T-helper 1 cell treated with Interleukin-12 subunit alpha and Interleukin-12 subunit beta and Interleukin-4 antibody, amounts not matched to agents 30 μg/mL and 1 μg/mL, for 36 hours (primary cell): ENCODE data around the gene CLDN3.
A peak's percentile ranks its signal among the peaks of the same experiment; 100 is the strongest.
"Not testable (repeated sequence)": the region's sequence is repeated elsewhere in the genome, so short reads cannot be mapped to it uniquely, and the experiment has no call there.

Experiments used
- H3K27ac Mint-ChIP-seq: one replicate; pipeline ENCODE4 v1.8.0; 2021; ENCODE audit warnings: mild to moderate bottlenecking, mixed read lengths
- H3K27me3 Mint-ChIP-seq: one replicate; pipeline ENCODE4 v1.8.0; 2021; ENCODE audit warnings: low read depth, mixed read lengths
- H3K36me3 Mint-ChIP-seq: one replicate; pipeline ENCODE4 v1.8.0; 2021; ENCODE audit warnings: low read depth, mixed read lengths
- H3K4me1 Mint-ChIP-seq: one replicate; pipeline ENCODE4 v1.8.0; 2021; ENCODE audit warnings: low read depth, mixed read lengths
- H3K4me3 Mint-ChIP-seq: one replicate; pipeline ENCODE4 v1.8.0; 2021; ENCODE audit warnings: mild to moderate bottlenecking, moderate library complexity, mixed read lengths
- H3K9me3 Mint-ChIP-seq: one replicate; pipeline ENCODE4 v1.8.0; 2021; ENCODE audit warnings: mixed read lengths

Gene CLDN3

DNA sequence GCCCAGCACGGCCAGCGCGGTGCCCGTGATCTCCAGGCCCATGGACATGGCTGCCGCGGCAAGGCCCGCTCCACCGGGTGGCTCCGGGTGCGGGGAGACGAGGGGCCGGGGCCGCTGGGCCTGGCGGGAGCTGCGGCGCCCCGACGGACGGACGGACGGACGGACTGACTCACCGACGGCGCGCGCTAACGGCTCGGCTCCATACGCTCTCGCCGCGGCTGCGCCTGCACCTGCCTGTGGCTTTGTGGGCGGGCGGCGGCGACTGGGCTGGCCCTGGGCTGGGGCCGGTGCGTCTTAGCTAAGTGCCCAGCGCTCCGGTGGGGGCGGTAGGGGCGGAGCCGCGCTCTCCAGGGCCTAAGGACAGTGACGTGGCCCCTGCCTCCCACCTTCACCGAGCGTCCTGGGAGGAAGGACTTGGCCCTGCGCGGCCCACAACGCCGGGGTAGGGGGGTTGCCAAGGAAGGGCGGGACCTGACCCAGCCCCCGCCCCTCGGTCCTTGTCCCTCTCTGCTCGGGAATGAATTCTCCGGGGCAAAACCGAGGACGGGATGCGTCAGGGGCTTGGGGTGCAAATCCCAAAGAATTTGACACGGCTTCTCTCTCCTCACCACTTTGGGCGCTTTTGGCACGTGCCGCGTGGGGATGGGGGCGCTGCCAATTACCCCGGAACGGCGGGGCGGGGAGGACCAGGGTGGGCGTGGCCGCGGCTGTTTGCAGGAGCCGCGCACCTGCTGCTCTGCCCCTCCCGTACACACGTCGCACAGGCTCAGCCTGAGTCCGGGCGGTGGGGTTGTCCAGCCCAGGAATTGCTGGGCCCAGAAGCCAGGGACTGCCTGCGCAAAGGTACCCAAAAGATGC is at the start of gene CLDN3:
Gene CLDN3, minus strand, starts transcription at position 269 of the 858 bp plus-strand sequence. Its CDS starts 221 bp downstream, at position 48.
- H3K9me3 Mint-ChIP-seq: no peaks in the 10 kb centered on the region
- no peak within 1 kb of the TSS for H3K27ac Mint-ChIP-seq
- H3K4me1 Mint-ChIP-seq: peaks cover 5% of the 10 kb centered on the region
- peaks cover 39% of the 10 kb centered on the region for H3K27me3 Mint-ChIP-seq
- no peaks in the 10 kb centered on the region for H3K36me3 Mint-ChIP-seq
- H3K4me3 Mint-ChIP-seq: no peak within 1 kb of the TSS

DNA sequence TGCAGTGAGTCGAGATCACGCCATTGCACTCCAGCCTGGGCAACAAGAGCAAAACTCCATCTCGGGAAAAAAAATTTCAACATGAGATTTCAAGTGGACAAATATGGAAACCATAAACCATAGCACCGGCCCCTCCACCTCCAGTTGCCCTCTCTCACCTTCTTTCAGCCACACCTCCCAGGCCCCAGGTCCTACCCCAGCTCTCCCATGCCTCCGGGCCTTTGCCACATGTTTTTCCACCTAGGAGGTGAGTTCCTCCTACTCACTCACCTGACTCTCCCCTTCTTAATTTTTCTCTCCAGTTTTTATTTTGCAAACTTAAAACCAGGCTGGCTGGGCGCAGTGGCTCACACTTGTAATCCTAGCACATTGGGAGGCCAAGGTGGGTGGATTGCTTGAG is 47.1 kb upstream of the CLDN3 start:
- Mint-ChIP-seq H3K4me1 (no peaks in the 10 kb centered on the region), H3K27me3 (peaks cover 4% of the 10 kb centered on the region), H3K4me3 (no peak overlapping the region), H3K27ac (no peak overlapping the region), H3K36me3 (no peaks in the 10 kb centered on the region), H3K9me3 (no peaks in the 10 kb centered on the region)

- peaks cover 4% of the 10 kb centered on the region for H3K27me3 Mint-ChIP-seq
- H3K4me3 Mint-ChIP-seq: no peak overlapping the region
- H3K27ac Mint-ChIP-seq: peak overlapping the region; percentile 34
- H3K9me3 Mint-ChIP-seq: no peaks in the 10 kb centered on the region
- no peaks in the 10 kb centered on the region for H3K36me3 Mint-ChIP-seq
- peaks cover 2% of the 10 kb centered on the region for H3K4me1 Mint-ChIP-seq
These were observed 45.4 kb upstream of the CLDN3 start for GRCh38 chr7:73815436-73815835.

DNA sequence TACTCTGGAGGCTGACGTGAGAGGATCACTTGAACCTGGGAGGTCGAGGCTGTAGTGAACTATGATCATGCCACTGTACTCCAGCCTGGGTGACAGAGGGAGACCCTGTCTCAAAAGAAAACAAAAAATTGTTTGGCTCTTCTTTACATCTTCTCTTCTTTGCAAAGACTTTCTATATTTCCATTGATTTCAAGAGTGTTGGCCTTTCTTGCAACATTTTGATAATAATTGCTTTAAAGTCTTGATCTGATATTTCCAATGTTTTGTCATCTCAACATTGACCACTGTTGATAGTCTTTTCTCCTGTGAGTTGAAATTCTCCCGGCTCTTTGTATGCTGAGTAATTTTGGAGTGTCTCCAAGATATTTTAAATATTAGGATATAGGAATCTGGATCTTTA is 42.9 kb upstream of the CLDN3 start:
- peaks cover 2% of the 10 kb centered on the region for H3K4me1 Mint-ChIP-seq
- no peak overlapping the region for H3K27ac Mint-ChIP-seq
- H3K4me3 Mint-ChIP-seq: no peak overlapping the region
- H3K27me3 Mint-ChIP-seq: peaks cover 4% of the 10 kb centered on the region
- no peaks in the 10 kb centered on the region for H3K9me3 Mint-ChIP-seq
- H3K36me3 Mint-ChIP-seq: no peaks in the 10 kb centered on the region

GRCh38 chr7:73811760-73812168 is 41.7 kb upstream of the CLDN3 start:
- no peak overlapping the region for H3K4me3 Mint-ChIP-seq
- no peaks in the 10 kb centered on the region for H3K36me3 Mint-ChIP-seq
- H3K4me1 Mint-ChIP-seq: peaks cover 2% of the 10 kb centered on the region
- no peak overlapping the region for H3K27ac Mint-ChIP-seq
- H3K27me3 Mint-ChIP-seq: peaks cover 4% of the 10 kb centered on the region
- H3K9me3 Mint-ChIP-seq: no peaks in the 10 kb centered on the region

DNA sequence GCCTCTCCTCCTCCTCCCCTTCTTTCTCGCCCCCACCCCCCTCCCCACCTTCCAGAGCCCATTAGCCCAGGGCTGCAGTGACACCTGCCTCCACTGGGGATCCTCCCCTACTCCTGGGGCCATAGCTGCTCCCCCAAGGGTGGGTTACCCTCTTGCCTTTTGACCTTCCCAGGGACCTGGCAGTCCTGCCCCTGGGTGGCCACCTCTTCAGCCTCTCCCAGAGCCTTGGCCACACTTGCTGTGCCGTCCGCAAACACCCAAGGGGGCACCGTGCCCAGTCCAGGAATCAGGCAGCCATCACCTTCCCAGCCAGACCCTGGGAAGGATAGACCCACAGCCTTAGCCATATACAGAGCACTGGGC is 40.9 kb upstream of the CLDN3 start:
- Mint-ChIP-seq H3K4me1 (peaks cover 2% of the 10 kb centered on the region), H3K27ac (no peak overlapping the region), H3K9me3 (no peaks in the 10 kb centered on the region)

DNA sequence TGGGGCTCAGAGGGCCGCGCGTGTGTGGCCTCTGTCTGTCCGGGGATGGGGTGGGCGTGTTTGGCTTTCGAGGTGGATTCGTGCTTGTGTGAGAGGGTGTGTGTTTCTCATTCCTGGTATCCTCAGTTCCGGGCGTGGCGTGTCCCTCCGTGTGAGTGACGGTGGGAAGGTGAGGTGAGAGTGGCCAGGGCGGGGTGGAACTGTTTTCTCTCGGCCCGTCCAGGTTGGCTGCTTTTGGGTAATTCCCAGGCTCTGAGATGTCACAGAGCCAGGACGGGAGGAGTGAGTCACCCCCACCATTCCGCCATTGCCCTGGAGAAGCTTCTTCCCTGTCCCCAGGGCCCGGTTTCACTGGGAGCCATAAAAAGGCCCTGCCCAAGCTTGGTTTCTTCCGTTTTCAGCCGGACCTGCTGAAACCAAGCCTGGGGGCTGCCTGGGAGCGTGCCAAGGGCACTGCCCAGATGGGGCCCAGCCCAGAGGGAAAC is 39.4 kb upstream of the CLDN3 start:
- H3K27ac Mint-ChIP-seq: no peak overlapping the region
- H3K9me3 Mint-ChIP-seq: no peaks in the 10 kb centered on the region
- H3K4me1 Mint-ChIP-seq: peaks cover 2% of the 10 kb centered on the region
- H3K36me3 Mint-ChIP-seq: no peaks in the 10 kb centered on the region
- H3K27me3 Mint-ChIP-seq: peaks cover 14% of the 10 kb centered on the region
- no peak overlapping the region for H3K4me3 Mint-ChIP-seq

More for the DNA sequence above, 40.9 kb upstream of the CLDN3 start:
- Mint-ChIP-seq H3K4me3 (no peak overlapping the region), H3K36me3 (no peaks in the 10 kb centered on the region), H3K27me3 (peaks cover 6% of the 10 kb centered on the region)

- H3K27me3 Mint-ChIP-seq: peaks cover 13% of the 10 kb centered on the region
- no peak overlapping the region for H3K4me3 Mint-ChIP-seq
- no peak overlapping the region for H3K27ac Mint-ChIP-seq
- H3K4me1 Mint-ChIP-seq: no peaks in the 10 kb centered on the region
- H3K9me3 Mint-ChIP-seq: no peaks in the 10 kb centered on the region
- H3K36me3 Mint-ChIP-seq: no peaks in the 10 kb centered on the region
These were observed 32.4 kb upstream of the CLDN3 start for GRCh38 chr7:73802459-73802858.

- no peak overlapping the region for H3K27ac Mint-ChIP-seq
- H3K9me3 Mint-ChIP-seq: no peaks in the 10 kb centered on the region
- no peaks in the 10 kb centered on the region for H3K36me3 Mint-ChIP-seq
- no peak overlapping the region for H3K4me3 Mint-ChIP-seq
- no peaks in the 10 kb centered on the region for H3K4me1 Mint-ChIP-seq
- peaks cover 13% of the 10 kb centered on the region for H3K27me3 Mint-ChIP-seq
These were observed 31.5 kb upstream of the CLDN3 start for GRCh38 chr7:73801577-73801976.

GRCh38 chr7:73799282-73800141 is 29.4 kb upstream of the CLDN3 start:
- Mint-ChIP-seq H3K36me3 (no peaks in the 10 kb centered on the region), H3K9me3 (no peaks in the 10 kb centered on the region), H3K27ac (no peak overlapping the region), H3K4me3 (no peak overlapping the region), H3K4me1 (no peaks in the 10 kb centered on the region), H3K27me3 (peaks cover 1% of the 10 kb centered on the region)

DNA sequence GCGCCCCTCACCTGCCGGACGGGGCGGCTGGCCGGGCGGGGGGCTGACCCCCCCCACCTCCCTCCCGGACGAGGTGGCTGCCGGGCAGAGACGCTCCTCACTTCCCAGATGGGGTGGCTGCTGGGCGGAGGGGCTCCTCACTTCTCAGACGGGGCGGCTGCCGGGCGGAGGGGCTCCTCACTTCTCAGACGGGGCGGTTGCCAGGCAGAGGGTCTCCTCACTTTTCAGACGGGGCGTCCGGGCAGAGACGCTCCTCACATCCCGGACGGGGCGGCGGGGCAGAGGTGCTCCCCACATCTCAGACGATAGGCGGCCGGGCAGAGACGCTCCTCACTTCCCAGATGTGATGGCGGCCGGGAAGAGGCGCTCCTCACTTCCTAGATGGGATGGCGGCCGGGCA is 27.1 kb upstream of the CLDN3 start:
- not testable (repeated sequence) for H3K4me3 Mint-ChIP-seq, H3K4me1 Mint-ChIP-seq, H3K27ac Mint-ChIP-seq, H3K27me3 Mint-ChIP-seq, H3K9me3 Mint-ChIP-seq, H3K36me3 Mint-ChIP-seq

DNA sequence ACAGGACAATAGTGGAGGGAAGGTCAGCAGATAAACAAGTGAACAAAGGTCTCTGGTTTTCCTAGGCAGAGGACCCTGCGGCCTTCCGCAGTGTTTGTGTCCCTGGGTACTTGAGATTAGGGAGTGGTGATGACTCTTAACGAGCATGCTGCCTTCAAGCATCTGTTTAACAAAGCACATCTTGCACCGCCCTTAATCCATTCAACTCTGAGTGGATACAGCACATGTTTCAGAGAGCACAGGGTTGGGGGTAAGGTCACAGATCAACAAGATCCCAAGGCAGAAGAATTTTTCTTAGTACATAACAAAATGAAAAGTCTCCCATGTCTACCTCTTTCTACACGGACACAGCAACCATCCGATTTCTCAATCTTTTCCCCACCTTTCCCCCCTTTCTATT is 26.6 kb upstream of the CLDN3 start:
- not testable (repeated sequence) for H3K27me3 Mint-ChIP-seq, H3K4me3 Mint-ChIP-seq, H3K9me3 Mint-ChIP-seq, H3K4me1 Mint-ChIP-seq, H3K36me3 Mint-ChIP-seq, H3K27ac Mint-ChIP-seq

GRCh38 chr7:73795188-73795587 is 25.1 kb upstream of the CLDN3 start:
- not testable (repeated sequence) for H3K4me1 Mint-ChIP-seq, H3K9me3 Mint-ChIP-seq, H3K36me3 Mint-ChIP-seq, H3K4me3 Mint-ChIP-seq, H3K27ac Mint-ChIP-seq, H3K27me3 Mint-ChIP-seq

DNA sequence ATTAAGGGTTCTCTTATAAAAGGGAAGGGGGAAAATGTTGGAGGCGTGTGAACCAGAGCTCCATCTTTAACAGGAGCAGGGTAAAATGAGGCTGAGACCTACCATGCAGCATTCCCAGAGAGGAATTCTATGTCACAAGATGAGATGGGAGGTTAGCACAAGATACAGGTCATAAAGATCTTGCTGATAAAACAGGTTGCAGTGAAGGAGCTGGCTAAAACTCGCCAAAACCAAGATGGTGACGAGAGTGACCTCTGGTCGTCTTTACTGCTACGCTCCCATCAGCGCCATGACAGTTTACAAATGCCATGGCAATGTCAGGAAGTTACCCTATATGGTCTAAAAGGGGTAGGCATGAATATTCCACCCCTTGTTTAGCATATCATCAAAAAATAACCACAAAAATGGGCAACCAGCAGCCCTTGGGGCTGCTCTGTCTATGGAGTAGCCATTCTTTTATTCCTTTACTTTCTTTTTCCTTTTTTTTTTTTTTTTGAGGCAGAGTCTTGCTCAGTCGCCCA is 21.2 kb upstream of the CLDN3 start:
- not testable (repeated sequence) for H3K27ac Mint-ChIP-seq, H3K27me3 Mint-ChIP-seq, H3K4me3 Mint-ChIP-seq, H3K36me3 Mint-ChIP-seq, H3K4me1 Mint-ChIP-seq, H3K9me3 Mint-ChIP-seq

DNA sequence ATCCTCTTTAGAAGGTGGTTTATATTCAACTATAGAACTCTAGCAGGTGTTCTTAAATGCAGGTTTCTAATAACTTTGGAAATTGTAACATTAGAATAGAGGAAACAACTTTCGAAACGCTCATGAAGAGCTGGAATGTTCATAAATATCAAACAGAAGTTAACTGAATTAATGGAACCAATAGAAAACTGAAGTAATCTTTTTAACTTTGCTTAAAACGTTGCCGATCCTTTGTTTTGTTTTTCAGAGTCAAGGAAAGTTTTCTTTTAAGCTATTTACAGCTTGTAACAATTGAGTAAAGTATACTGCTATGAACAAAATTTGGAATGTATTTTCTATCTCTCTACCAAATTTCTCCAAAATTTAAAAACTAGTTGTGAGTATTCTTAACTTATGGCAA is 19.0 kb upstream of the CLDN3 start:
- no peaks in the 10 kb centered on the region for H3K36me3 Mint-ChIP-seq
- no peak overlapping the region for H3K27ac Mint-ChIP-seq
- H3K27me3 Mint-ChIP-seq: no peaks in the 10 kb centered on the region
- H3K4me1 Mint-ChIP-seq: no peaks in the 10 kb centered on the region
- no peak overlapping the region for H3K4me3 Mint-ChIP-seq
- no peaks in the 10 kb centered on the region for H3K9me3 Mint-ChIP-seq
